Epithelial cell of proximal tubule (primary cell): ENCODE data around the gene SAP130. TPM values are rescaled to one million over a fixed set of nuclear protein-coding genes. Genes with fewer than 3 reads are reported as not detected.

ENCODE experiments used
- DNase-seq: peaks from one replicate; pipeline ENCODE4 v3.0.0-alpha.2; 2011; ENCODE audit warnings: low read depth
- H3K4me3 ChIP-seq: 2 replicates; pipeline ENCODE4 v1.5.1; 2011; ENCODE audit warnings: low read depth, mild to moderate bottlenecking, low read length
- CTCF ChIP-seq: conservative IDR thresholded peaks from 2 replicates; pipeline ENCODE4 v1.5.1; 2012; ENCODE audit warnings: low read depth, mild to moderate bottlenecking, low read length
- total RNA-seq: library from RNA; depleted of rRNA; stranded (reverse); fragments of >200 nt; gene quantifications from 2 replicates; pipeline ENCODE4 v1.2.3, GENCODE V29; 2015

Gene SAP130
- total RNA-seq, 1 donor from 2014 or later = 10.8 TPM

- TF ChIP-seq CTCF = no peak
- no peak for DNase-seq
- H3K4me3 ChIP-seq = no peak overlapping the region
Measured at GRCh38 chr2:127945281-127945680, 82.6 kb downstream of the SAP130 start.

- no peak for DNase-seq
- TF ChIP-seq CTCF = no peak
- H3K4me3 ChIP-seq = no peak overlapping the region
Measured at GRCh38 chr2:127943186-127943585, 84.7 kb downstream of the SAP130 start.

- TF ChIP-seq CTCF = no peak
- DNase-seq = no peak
- H3K4me3 ChIP-seq = no peak overlapping the region
Measured at GRCh38 chr2:127942002-127942401, 85.9 kb downstream of the SAP130 start.

- H3K4me3 ChIP-seq = no peak overlapping the region
- no peak for DNase-seq
- no peak for TF ChIP-seq CTCF
Measured at GRCh38 chr2:127941461-127941860, 86.4 kb downstream of the SAP130 start.

GRCh38 chr2:127940641-127941040 is 87.2 kb downstream of the SAP130 start:
- no peak for DNase-seq
- no peak for TF ChIP-seq CTCF
- H3K4me3 ChIP-seq = no peak overlapping the region

- H3K4me3 ChIP-seq = no peak overlapping the region
- TF ChIP-seq CTCF = no peak
- no peak for DNase-seq
Measured at GRCh38 chr2:127935337-127935736, 92.5 kb downstream of the SAP130 start.

- TF ChIP-seq CTCF = no peak
- H3K4me3 ChIP-seq = no peak overlapping the region
- DNase-seq = no peak
Measured at GRCh38 chr2:127932199-127932876, 95.5 kb downstream of the SAP130 start.
